ENCODE data around the gene TECPR2. TPM values are rescaled to one million over a fixed set of nuclear protein-coding genes. Genes with fewer than 3 reads are reported as not detected.
A peak's percentile ranks its signal among the peaks of the same experiment; 100 is the strongest.

Gene TECPR2
- polyA plus RNA-seq, 1 donor (not counting 4 experiments of a cell fraction or from before 2014, with no cell fraction given) = 8.3 TPM

DNA sequence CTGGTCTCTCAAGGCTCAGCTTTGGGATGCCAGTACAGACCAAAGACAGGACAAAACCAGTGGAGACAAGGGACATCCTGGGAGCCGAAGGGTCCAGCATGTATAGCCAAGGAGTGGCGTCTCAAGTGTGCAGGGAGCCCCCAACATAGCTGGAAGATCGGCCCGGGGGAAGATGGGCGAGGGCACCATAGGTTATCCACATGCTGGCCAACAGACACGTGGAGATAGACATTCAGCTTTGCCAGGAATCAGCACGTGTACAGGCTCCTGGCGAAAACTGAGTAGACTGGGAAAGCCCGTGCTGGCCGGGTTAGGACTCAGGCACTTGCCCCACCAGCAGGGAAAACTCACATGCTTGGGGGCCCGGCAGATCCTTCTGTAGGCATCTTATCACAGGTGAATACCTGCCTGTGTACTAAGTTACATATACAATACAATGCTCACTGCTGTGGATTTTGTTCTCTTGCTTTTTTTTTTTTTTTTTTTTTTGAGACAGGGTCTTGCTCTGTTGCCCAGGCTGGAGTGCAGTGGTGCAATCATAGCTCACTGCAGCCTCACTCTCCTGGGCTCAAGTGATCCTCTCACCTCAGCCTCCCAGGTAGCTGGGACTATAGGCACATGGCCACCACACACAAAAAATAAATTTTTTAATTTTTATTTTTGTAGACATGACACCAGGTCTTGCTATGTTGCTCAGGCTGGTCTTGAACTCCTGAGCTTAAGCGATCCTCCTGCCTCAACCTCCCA lies 152.4 kb downstream of the TECPR2 start:
- FAIRE-seq (no peak), DNase-seq (ENCODE audit: low read depth, low spot score) (no peak)
- no peak overlapping the region for H2AFZ ChIP-seq (ENCODE audit: control insufficient read depth, low read length)
- no peaks in the 10 kb centered on the region for H3K9me1 ChIP-seq (ENCODE audit: control insufficient read depth, extremely low read depth, insufficient read depth, low read length)
- peaks cover 9% of the 10 kb centered on the region for H3K4me1 ChIP-seq (ENCODE audit: control insufficient read depth, extremely low read depth, insufficient read depth, low read length)
- H3K4me3 ChIP-seq (ENCODE audit: control insufficient read depth in 2 of 3, extremely low read depth in 1 of 3, insufficient read depth in 2 of 3, low read depth in 1 of 3, low read length in 3 of 3) = no peak overlapping the region
- dilution Hi-C loops (cut with MboI; ENCODE audit: extremely low pct_ligation_motif_present, low sequenced_read_pairs) = no loop called here
- H3K79me2 ChIP-seq (ENCODE audit: control insufficient read depth, insufficient read depth, low read length) = no peaks in the 10 kb centered on the region
- H3K4me2 ChIP-seq (ENCODE audit: control insufficient read depth, extremely low read depth, insufficient read depth, low read depth, low read length) = no peak overlapping the region
- no peak overlapping the region for H3K9ac ChIP-seq (ENCODE audit: control insufficient read depth, extremely low read depth, insufficient read depth, low read length)
- no peak overlapping the region for H3K27ac ChIP-seq (ENCODE audit: control insufficient read depth, insufficient read depth, low read length)
- no peaks in the 10 kb centered on the region for H4K20me1 ChIP-seq (ENCODE audit: control insufficient read depth, extremely low read depth, insufficient read depth, low read length)
- no peaks in the 10 kb centered on the region for H3K36me3 ChIP-seq (ENCODE audit: control insufficient read depth in 2 of 2, extremely low read depth in 1 of 2, insufficient read depth in 2 of 2, low read length in 2 of 2)
- TF ChIP-seq, protein P1, sequence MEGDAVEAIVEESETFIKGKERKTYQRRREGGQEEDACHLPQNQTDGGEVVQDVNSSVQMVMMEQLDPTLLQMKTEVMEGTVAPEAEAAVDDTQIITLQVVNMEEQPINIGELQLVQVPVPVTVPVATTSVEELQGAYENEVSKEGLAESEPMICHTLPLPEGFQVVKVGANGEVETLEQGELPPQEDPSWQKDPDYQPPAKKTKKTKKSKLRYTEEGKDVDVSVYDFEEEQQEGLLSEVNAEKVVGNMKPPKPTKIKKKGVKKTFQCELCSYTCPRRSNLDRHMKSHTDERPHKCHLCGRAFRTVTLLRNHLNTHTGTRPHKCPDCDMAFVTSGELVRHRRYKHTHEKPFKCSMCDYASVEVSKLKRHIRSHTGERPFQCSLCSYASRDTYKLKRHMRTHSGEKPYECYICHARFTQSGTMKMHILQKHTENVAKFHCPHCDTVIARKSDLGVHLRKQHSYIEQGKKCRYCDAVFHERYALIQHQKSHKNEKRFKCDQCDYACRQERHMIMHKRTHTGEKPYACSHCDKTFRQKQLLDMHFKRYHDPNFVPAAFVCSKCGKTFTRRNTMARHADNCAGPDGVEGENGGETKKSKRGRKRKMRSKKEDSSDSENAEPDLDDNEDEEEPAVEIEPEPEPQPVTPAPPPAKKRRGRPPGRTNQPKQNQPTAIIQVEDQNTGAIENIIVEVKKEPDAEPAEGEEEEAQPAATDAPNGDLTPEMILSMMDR (optimal IDR thresholded peaks at IDR 0.05 in 1 of 3, IDR thresholded peaks at IDR 0.05 in 1 of 3, conservative IDR thresholded peaks at IDR 0.05 in 1 of 3; ENCODE audit: extremely low read depth in 1 of 3, insufficient read depth in 2 of 3, low read length in 3 of 3) = no peak
- no peak for TF ChIP-seq EZH2 (IDR thresholded peaks at IDR 0.05; ENCODE audit: low read length)
- H3K9me3 ChIP-seq (ENCODE audit: control insufficient read depth, low read depth, low read length) = no peaks in the 10 kb centered on the region
- no peaks in the 10 kb centered on the region for H3K27me3 ChIP-seq (ENCODE audit: control insufficient read depth, extremely low read depth, insufficient read depth, low read length)

DNA sequence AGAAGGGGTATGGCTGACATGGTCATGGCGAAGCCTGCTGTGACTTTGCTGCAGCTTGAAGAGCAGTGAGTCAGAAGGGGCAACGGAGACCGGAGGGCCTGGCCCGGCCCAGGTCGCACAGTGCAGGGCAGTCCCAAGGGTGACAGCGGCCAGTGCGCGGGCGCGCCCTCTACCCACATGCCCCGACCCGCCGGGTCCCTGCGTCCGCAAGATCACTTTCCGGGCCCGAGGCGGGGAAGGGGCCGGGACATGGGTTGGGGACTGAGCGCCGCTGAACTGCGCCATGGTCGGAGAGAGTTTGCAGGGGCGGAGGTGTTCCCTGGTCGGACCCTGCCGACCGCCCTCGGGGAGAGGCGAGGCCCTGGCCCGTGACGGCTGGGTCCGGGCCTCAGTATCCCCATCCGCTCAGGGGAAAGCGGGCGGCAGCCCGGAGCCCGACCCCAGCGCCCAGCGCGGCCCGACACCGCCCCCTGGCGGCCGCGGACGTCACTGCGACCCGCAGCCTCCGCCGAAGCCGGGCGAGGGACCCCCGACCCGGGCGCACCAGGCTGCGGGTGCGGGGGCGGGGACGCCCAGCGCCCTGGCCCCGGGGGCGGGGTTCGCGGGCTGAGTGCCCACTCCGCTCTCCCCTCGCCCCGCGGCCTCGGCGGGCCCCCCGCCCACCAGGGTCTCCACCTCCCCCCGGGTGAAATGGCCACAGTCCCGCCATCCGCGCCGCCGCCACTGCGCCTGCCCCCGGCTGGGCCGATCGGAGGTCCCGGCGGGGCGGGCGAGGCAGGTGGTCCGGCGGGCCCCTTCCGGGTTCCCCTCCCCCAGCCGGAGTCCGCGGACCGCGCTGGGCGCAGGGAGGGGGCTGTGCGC lies 154.0 kb downstream of the TECPR2 start:
- Histone ChIP-seq H3K27me3 (ENCODE audit: control insufficient read depth, extremely low read depth, insufficient read depth, low read length) (no peaks in the 10 kb centered on the region), H3K27ac (ENCODE audit: control insufficient read depth, insufficient read depth, low read length) (peak overlapping the region; percentile 20), H4K20me1 (ENCODE audit: control insufficient read depth, extremely low read depth, insufficient read depth, low read length) (no peaks in the 10 kb centered on the region), H3K4me1 (ENCODE audit: control insufficient read depth, extremely low read depth, insufficient read depth, low read length) (peaks cover 4% of the 10 kb centered on the region), H3K9ac (ENCODE audit: control insufficient read depth, extremely low read depth, insufficient read depth, low read length) (peak overlapping the region; percentile 65), H3K4me2 (ENCODE audit: control insufficient read depth, extremely low read depth, insufficient read depth, low read depth, low read length) (peak overlapping the region; percentile 89), H3K79me2 (ENCODE audit: control insufficient read depth, insufficient read depth, low read length) (no peaks in the 10 kb centered on the region), H3K9me1 (ENCODE audit: control insufficient read depth, extremely low read depth, insufficient read depth, low read length) (no peaks in the 10 kb centered on the region), H2AFZ (ENCODE audit: control insufficient read depth, low read length) (peak overlapping the region; percentile 82), H3K4me3 (ENCODE audit: control insufficient read depth in 2 of 3, extremely low read depth in 1 of 3, insufficient read depth in 2 of 3, low read depth in 1 of 3, low read length in 3 of 3) (peak overlapping the region; percentile 33 to 69 (median 66)), H3K36me3 (ENCODE audit: control insufficient read depth in 2 of 2, extremely low read depth in 1 of 2, insufficient read depth in 2 of 2, low read length in 2 of 2) (no peaks in the 10 kb centered on the region), H3K9me3 (ENCODE audit: control insufficient read depth, low read depth, low read length) (no peaks in the 10 kb centered on the region)
- FAIRE-seq (no peak), DNase-seq (ENCODE audit: low read depth, low spot score) (no peak)
- TF ChIP-seq EZH2 (IDR thresholded peaks at IDR 0.05; ENCODE audit: low read length) = no peak
- TF ChIP-seq, protein P1 (optimal IDR thresholded peaks at IDR 0.05 in 1 of 3, IDR thresholded peaks at IDR 0.05 in 1 of 3, conservative IDR thresholded peaks at IDR 0.05 in 1 of 3; ENCODE audit: extremely low read depth in 1 of 3, insufficient read depth in 2 of 3, low read length in 3 of 3) = peak in 2 of 3 experiments; percentile 63 to 80
- dilution Hi-C loops (cut with MboI; ENCODE audit: extremely low pct_ligation_motif_present, low sequenced_read_pairs) = no loop called here
